ENCODE results near the gene MED23. TPM values are rescaled to one million over a fixed set of nuclear protein-coding genes. Genes with fewer than 3 reads are reported as not detected.
A peak's percentile ranks its signal among the peaks of the same experiment; 100 is the strongest.
"Not testable (repeated sequence)": the region's sequence is repeated elsewhere in the genome, so short reads cannot be mapped to it uniquely, and the experiment has no call there.

The MED23 gene
- polyA plus RNA-seq, 6 donors from 2014 or later = 10.1 to 22.5 (median 13.6) TPM

DNA sequence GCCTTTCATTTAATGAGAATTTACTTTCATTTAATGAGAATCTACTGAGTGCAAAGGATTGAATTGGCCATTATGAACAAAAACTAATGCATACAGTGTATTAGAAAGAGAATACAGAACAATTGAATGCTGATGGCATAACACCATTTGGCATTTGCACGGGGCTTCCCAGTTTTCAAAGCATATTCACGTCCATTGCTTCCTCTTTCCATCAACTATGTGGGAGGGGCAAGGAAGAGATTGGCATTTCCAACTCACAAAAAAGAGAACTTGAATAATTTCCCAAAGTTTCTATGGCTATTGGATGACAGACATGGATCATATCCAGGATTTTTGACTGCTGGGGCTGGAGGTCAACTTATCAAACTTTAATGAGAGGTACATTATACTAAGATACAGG is 78.2 kb downstream of the MED23 start:
- Mint-ChIP-seq H3K27ac (peak overlapping the region in 1 of 6 donors; percentile 16), H3K4me3 (no peak overlapping the region), H3K27me3 (no peaks in the 10 kb centered on the region), H3K9me3 (peaks cover 0 to 8% (median 0%) of the 10 kb centered on the region in 7 donors), H3K4me1 (no peaks in the 10 kb centered on the region), H3K36me3 (no peaks in the 10 kb centered on the region)
- ATAC-seq (ENCODE audit: low read depth in 2 of 2) (no peak), DNase-seq (no peak)

DNA sequence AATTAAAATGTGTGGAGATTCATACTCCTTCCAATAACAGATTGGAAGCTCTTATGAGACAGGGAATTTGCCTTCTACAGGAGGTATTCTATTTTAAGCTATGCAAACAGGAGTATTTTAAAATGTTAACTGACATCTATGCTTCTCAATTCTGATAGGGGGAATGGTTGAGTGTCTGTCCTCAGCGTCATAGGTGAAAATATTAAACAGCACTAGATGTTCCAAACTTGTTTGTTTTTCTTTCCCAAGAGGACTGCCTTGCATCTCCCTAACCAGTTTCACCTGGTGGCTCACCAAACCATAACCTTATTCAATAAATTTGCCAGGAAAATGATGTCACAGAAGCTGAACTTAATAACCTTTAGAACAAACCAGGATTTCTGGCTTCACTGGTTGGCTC is 79.6 kb downstream of the MED23 start:
- H3K27me3 Mint-ChIP-seq = no peaks in the 10 kb centered on the region
- H3K9me3 Mint-ChIP-seq = peaks cover 0 to 4% (median 0%) of the 10 kb centered on the region in 7 donors
- no peaks in the 10 kb centered on the region for H3K36me3 Mint-ChIP-seq
- DNase-seq = no peak
- no peak for ATAC-seq (ENCODE audit: low read depth in 2 of 2)
- H3K4me3 Mint-ChIP-seq = no peak overlapping the region
- H3K27ac Mint-ChIP-seq = no peak overlapping the region
- no peaks in the 10 kb centered on the region for H3K4me1 Mint-ChIP-seq

DNA sequence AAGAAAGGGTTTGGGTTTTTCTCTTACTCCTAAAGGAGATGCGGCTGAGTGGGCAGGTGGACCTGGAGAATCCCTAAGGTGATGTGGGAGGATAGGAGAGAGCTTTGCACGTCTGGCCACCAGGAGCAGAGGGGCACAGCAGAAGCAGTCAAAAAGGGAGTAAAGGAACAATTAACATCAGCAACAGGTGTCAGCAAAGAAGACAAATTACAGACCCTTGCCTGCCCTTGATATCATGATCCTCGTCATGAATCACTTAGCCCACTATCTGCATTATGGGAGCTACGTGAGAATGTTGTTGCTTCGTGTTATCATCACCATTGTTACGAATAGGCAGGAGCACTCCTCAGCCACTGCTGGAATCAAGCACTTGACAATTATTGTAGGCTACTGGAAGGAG is 80.6 kb downstream of the MED23 start:
- no peak for ATAC-seq (ENCODE audit: low read depth in 2 of 2)
- peaks cover 0 to 3% (median 0%) of the 10 kb centered on the region in 7 donors for H3K9me3 Mint-ChIP-seq

DNA sequence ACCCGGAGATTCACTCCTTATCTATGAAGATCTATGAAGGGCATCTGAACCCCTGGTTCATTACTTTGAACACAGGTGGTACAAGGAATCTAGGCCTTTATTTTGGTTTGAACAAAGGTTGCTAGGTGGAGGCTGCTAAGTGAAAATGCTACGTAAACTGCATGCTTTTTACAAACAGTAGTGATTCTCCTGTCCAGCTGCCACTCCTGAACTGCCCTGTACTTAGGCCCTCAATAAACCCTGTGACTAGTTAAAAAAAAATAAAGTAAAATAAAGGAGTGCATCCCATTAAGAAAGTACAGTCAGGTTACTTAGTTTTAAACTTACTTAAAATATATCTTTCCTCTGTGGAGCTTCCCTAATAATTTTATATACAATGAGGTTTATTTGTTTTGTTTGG is 82.7 kb downstream of the MED23 start:
- H3K27me3 Mint-ChIP-seq = peaks cover 0 to 7% (median 0%) of the 10 kb centered on the region in 3 donors
- ATAC-seq (ENCODE audit: low read depth in 2 of 2) (no peak), DNase-seq (no peak)
- H3K36me3 Mint-ChIP-seq = no peaks in the 10 kb centered on the region
- peaks cover 0 to 9% (median 2%) of the 10 kb centered on the region in 3 donors for H3K4me1 Mint-ChIP-seq
- H3K4me3 Mint-ChIP-seq = no peak overlapping the region
- peaks cover 0 to 3% (median 0%) of the 10 kb centered on the region in 7 donors for H3K9me3 Mint-ChIP-seq
- no peak overlapping the region for H3K27ac Mint-ChIP-seq

More for the DNA sequence above, 80.6 kb downstream of the MED23 start:
- H3K27me3 Mint-ChIP-seq = no peaks in the 10 kb centered on the region
- no peak overlapping the region for H3K4me3 Mint-ChIP-seq
- H3K36me3 Mint-ChIP-seq = no peaks in the 10 kb centered on the region
- H3K4me1 Mint-ChIP-seq = peaks cover 0 to 8% (median 2%) of the 10 kb centered on the region in 3 donors
- peak overlapping the region in 1 of 6 donors; percentile 84 for H3K27ac Mint-ChIP-seq
- no peak for DNase-seq

DNA sequence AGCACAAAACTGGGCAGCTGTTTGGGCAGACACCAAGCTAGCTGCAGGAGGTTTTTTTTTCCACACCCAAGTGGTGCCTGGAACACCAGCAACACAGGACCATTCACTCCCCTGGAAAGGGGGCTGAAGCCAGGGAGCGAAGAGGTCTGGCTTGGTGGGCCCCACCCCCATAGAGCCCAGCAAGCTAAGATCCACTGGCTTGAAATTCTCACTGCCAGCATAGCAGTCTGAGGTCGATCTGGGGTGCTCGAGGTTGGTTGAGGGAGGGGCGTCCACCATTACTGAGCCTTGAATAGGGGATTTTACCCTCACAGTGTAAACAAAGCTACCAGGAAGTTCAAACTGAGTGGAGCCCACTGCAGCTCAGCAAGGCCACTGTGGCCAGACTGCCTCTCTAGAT is 89.4 kb downstream of the MED23 start:
- H3K4me3 Mint-ChIP-seq; H3K27ac Mint-ChIP-seq; DNase-seq; H3K36me3 Mint-ChIP-seq; H3K9me3 Mint-ChIP-seq; ATAC-seq (ENCODE audit: low read depth in 2 of 2): not testable (repeated sequence)
- Mint-ChIP-seq H3K27me3 (peaks cover 0 to 12% (median 6%) of the 10 kb centered on the region in 3 donors), H3K4me1 (peaks cover 4 to 14% (median 9%) of the 10 kb centered on the region in 3 donors)

DNA sequence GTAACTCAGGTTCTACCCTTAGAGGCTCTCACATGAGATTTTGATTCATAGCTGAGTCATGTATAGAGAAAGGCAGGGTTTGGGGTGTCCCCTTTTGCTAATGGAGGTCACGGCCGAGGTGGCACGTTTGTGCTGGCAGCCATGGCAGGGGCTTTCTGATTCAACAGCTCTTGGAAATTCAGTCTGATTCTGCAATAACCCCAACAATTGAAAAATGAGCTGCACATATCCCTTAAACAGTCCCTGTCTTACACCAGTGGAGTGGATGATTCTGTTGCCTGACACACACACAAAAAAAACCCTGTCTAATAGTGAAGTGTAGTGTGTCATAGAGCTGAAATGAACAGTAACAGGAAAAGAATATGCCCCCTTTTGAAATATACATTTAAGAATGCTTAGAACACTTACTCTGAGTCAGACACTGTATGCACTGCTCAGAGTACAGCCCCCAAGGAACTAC is 95.4 kb downstream of the MED23 start:
- Mint-ChIP-seq H3K4me3 (peak overlapping the region in 1 of 8 donors; percentile 22), H3K4me1 (peaks cover 13 to 14% (median 13%) of the 10 kb centered on the region in 3 donors), H3K27ac (peak overlapping the region in 2 of 6 donors; percentile 38 to 47), H3K9me3 (peaks cover 0 to 7% (median 0%) of the 10 kb centered on the region in 7 donors), H3K36me3 (peaks cover 0 to 7% of the 10 kb centered on the region in 2 donors), H3K27me3 (peaks cover 0 to 8% (median 4%) of the 10 kb centered on the region in 3 donors)
- ATAC-seq (ENCODE audit: low read depth in 2 of 2) (peak in 1 of 2 donors; percentile 40), DNase-seq (no peak)

DNA sequence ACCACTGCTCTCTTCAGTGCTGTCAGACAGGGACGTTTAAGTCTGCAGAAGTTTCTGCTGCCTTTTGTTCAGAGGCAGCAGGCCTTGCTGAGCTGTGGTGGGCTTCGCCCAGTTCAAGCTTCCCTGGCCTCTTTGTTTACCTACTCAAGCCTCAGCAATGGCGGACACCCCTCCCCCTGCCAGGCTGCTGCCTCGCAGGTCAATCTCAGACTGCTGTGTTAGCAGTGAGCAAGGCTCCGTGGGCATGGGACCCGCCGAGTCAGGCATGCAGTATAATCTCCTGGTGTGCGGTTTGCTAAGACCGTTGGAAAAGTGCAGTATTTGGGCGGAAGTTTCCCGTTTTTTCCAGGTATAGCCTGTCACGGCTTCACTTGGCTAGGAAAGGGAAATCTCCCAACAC is 96.4 kb downstream of the MED23 start:
- H3K27ac Mint-ChIP-seq; H3K4me3 Mint-ChIP-seq; H3K9me3 Mint-ChIP-seq; DNase-seq; H3K36me3 Mint-ChIP-seq; ATAC-seq (ENCODE audit: low read depth in 2 of 2); H3K27me3 Mint-ChIP-seq: not testable (repeated sequence)
- peaks cover 13 to 14% (median 13%) of the 10 kb centered on the region in 3 donors for H3K4me1 Mint-ChIP-seq

DNA sequence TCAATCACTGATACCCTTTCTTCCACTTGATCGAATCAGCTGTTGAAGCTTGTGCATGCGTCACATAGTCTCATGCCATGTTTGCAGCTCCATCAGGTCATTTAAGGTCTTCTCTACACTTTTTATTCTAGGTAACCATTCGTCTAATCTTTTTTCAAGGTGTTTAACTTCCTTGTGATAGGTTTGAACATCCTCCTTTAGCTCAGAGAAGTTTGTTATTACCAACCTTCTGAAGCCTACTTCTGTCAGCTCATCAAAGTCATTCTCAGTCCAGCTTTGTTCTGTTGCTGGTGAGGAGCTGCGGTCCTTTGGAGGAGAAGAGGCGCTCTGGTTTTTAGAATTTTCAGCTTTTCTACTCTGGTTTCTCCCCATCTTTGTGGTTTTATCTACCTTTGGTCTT is 97.1 kb downstream of the MED23 start:
- H3K36me3 Mint-ChIP-seq; H3K27me3 Mint-ChIP-seq; H3K9me3 Mint-ChIP-seq; ATAC-seq (ENCODE audit: low read depth in 2 of 2); H3K27ac Mint-ChIP-seq; H3K4me3 Mint-ChIP-seq; DNase-seq: not testable (repeated sequence)
- H3K4me1 Mint-ChIP-seq = peaks cover 13 to 14% (median 13%) of the 10 kb centered on the region in 3 donors

DNA sequence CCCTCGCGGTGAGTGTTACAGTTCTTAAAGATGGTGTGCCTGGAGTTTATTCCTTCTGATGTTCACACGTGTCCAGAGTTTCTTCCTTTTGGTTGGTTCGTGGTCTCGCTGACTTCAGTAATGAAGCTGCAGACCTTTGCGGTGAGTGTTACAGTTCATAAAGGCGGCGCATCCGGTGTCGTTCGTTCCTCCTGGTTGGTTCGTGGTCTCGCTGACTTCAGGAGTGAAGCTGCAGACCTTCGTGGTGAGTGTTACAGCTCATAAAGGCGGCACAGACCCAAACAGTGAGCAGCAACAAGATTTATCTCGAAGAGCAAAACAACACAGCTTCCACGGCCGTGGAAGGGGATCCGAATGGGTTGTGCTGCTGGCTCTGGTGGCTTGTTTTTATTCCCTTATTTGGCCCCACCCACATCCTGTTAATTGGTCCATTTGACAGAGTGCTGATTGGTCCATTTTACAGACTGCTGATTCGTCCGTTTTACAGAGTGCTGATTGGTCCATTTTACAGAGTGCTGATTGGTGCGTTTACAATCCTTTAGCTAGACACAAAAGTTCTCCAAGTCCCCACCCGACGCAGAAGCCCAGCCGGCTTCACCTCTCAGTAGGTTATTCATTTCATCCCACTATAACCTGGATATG is 103.2 kb downstream of the MED23 start:
- H3K36me3 Mint-ChIP-seq = no peaks in the 10 kb centered on the region

DNA sequence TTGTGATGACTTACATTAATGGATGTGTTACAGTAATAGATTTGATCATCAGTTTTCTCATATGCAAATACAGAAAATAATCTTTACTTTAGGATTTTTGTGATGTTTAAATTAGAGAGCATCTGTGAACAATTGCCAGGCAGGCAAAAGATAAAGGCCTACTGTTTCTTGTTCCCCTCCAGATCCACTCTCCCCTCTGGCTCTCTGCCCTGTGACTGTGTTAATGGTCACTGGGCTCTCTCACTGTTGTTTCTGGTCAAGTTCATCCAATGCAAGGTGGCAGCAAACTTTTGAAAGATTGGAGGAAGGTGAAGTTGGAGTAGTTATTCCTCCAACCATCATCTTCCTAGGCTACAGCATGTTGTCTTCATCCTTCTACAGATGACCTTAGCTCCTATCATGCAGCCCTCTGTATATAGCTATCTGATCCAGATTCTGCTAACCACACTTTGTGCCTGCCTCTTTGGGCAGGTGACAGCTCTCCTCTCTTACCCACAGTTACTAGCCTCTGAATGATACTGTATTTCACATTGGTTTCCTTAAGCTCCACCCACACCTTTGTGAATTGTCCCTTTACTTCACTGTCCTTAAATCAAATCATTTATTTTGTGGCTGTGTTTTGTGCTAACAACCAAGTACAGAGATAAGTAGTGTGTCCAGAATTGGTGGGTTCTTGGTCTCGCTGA is 103.9 kb downstream of the MED23 start:
- no peak overlapping the region for H3K4me3 Mint-ChIP-seq
- no peak overlapping the region for H3K27ac Mint-ChIP-seq
- H3K27me3 Mint-ChIP-seq = no peaks in the 10 kb centered on the region
- ATAC-seq (ENCODE audit: low read depth in 2 of 2) (no peak), DNase-seq (no peak)
- peaks cover 0 to 4% of the 10 kb centered on the region in 2 donors for H3K36me3 Mint-ChIP-seq
- H3K9me3 Mint-ChIP-seq = peaks cover 0 to 20% (median 7%) of the 10 kb centered on the region in 7 donors
- peaks cover 2 to 8% (median 4%) of the 10 kb centered on the region in 3 donors for H3K4me1 Mint-ChIP-seq

More for the DNA sequence above, 103.2 kb downstream of the MED23 start:
- H3K27me3 Mint-ChIP-seq = no peaks in the 10 kb centered on the region
- ATAC-seq (ENCODE audit: low read depth in 2 of 2) (no peak), DNase-seq (no peak)
- peaks cover 0 to 15% (median 4%) of the 10 kb centered on the region in 7 donors for H3K9me3 Mint-ChIP-seq
- H3K27ac Mint-ChIP-seq = peak overlapping the region in 1 of 6 donors; percentile 58
- H3K4me1 Mint-ChIP-seq = peaks cover 2 to 8% (median 4%) of the 10 kb centered on the region in 3 donors
- no peak overlapping the region for H3K4me3 Mint-ChIP-seq

Other genes with a start within 250 kb of the MED23 start
- under 1 TPM in 1 of 6 donors, not detected in 5; 0.20 TPM for gene ARG1, start 55.0 kb downstream of the MED23 start, polyA plus RNA-seq (ENCODE audit: low read depth in 6 of 6)
- under 1 TPM in 3 of 6 donors, not detected in 3; 0.18 to 0.73 (median 0.55) TPM for gene ENPP3, start 9.1 kb upstream of the MED23 start, polyA plus RNA-seq (ENCODE audit: low read depth in 6 of 6)
- under 1 TPM in 2 of 6 donors, not detected in 4; 0.17 to 0.58 TPM for gene OR2A4, start 73.2 kb upstream of the MED23 start, polyA plus RNA-seq (ENCODE audit: low read depth in 6 of 6)
- gene CTAGE9, start 82.8 kb upstream of the MED23 start, polyA plus RNA-seq (ENCODE audit: low read depth in 6 of 6) = not detected
- 1 to 10 TPM in 2 of 6 donors, under 1 TPM in 3, not detected in 1; 0.33 to 1.3 (median 0.75) TPM for gene ENPP1, start 179.8 kb upstream of the MED23 start, polyA plus RNA-seq (ENCODE audit: low read depth in 6 of 6)